NCI-H128 (cell line): ENCODE results near the gene IRAK3.

Source experiments
- DNase-seq: peaks from one replicate; lab custom pipeline; 2025; ENCODE audit not compliant: unreplicated experiment; lab: John Stamatoyannopoulos, UW

IRAK3 gene

DNA sequence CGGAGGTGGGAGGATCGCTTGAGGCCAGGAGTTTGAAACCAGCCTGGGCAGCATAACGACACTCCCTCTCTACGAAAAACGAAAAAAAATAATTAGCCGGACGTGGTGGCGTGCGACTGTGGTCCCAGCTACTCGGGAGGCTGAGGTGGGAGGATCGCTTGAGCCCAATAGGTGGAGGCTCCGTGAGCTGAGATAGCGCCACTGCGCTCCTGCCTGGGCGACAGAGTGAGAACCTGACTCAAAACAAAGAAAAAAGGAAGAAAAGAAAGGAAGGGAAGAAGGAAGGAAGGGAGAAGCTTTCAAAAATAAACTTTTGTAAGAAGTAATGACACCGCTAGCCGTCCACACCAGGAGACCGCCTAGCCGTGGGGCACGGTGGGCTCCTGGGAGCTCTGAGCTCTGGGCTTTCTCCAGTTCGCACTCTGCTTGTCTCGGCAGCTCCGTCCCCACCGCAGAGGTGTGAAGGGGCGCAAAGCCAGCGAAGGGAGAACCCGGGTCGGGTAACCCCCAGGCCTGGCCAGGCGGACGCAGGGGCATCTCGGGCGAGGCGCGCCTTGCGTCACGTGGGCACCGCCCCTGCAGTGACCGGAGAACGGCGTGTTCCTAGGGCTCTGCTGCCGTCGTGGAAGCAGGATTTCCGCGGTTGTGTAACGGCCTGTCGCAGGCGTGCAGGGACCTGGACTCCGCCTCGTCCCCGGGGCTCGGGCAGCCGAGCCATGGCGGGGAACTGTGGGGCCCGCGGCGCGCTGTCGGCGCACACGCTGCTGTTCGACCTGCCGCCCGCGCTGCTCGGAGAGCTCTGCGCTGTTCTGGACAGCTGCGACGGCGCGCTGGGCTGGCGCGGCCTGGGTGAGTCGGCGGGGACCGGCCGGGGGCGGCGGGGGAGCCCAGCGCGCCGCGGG, at the start of gene IRAK3:
TSS of gene IRAK3 (plus strand) at position 631 of the 902 bp plus-strand sequence. CDS start at position 717, 86 bp downstream.
- DNase-seq = no peak

GRCh38 chr12:66139328-66139727, 49.7 kb upstream of the IRAK3 start:
- DNase-seq = no peak

DNA sequence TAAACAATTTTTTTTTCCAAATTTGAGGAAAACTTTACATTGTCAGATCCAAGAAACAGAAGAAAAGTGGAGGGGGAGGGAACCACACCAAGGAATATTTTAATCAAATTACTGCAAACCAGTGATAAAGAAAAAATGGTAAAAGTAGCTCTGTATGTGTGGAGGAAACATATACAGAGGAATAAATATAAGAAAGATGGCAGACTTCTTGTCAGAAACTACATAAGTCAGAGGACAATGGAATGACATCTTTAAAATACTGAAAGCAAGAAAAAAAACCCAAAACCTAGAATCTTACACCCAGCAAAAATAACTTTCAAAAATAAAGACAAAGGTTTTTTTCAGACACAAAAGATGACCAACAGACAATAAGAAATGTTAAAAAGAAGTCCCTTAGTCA, 48.3 kb upstream of the IRAK3 start:
- no peak for DNase-seq

DNA sequence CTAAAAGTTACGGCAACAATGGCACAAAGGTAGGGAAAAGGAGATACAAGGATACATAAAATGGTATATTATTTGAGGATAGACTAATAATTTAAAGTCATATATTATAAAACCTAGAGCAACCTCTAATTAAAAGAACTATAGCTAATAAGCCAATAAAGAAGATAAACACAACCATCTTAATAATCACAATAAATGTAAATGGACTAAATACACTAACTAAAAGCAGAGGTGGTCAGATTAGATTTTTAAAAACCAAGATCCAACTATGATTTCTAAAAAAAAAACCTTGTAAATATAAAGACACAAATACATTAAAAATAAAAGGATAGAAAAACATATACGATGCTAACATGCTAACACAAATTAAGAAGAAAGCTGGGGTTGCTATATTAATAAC, 47.7 kb upstream of the IRAK3 start:
- no peak for DNase-seq

- DNase-seq = no peak
Measured at GRCh38 chr12:66142826-66143225, 46.2 kb upstream of the IRAK3 start.

DNA sequence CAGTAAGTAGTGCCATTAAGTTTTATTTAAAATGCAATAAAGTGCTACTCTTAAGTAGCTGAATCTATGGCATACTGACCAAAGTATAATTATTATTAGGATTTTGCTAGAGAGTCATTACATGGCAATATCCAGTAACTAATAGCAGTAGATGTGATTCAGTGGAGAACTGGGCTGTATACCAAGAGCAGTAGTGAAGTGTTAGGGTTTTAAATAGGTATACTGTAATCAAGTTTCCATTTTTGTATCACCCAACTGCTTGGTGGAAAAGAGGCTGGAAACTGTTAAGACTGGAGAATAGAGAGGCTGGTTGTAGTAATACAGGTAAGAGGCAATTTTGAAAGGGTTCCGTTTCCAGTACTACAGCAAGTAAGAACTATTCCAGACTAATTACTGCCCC, 45.1 kb upstream of the IRAK3 start:
- no peak for DNase-seq

GRCh38 chr12:66144791-66145754, 43.9 kb upstream of the IRAK3 start:
- DNase-seq = no peak

DNA sequence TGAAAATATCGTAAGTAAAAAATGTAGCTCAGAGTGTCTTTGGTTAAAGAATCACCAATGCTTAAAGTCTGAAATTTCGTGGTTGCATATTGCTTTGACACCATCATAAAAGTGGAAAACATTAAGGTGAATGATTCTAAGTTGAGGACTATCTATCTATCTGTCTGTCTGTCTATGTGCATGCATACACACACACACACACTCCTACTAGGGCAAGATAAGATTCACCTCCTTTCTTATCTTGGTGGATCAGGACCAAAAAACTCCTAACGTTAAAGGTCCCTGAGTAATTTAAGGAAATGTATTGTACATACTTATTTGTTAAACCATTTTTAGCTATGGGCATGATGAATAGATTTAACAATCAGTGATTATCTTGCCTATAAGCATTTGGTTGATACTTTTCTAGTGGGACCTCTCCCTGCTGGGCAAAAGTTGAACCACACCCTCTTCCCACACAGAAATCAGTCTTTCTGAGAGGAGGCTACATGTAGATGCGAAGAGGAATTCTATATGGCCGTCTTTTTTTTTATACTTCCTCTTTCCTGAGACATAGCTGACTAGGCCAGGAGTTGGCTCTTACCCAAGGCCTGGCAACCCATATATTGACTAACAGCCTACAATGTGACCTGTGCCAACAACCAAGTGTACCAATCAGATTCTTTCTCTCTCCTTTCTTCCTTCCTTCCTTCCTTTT, 39.2 kb upstream of the IRAK3 start:
- DNase-seq = no peak

DNA sequence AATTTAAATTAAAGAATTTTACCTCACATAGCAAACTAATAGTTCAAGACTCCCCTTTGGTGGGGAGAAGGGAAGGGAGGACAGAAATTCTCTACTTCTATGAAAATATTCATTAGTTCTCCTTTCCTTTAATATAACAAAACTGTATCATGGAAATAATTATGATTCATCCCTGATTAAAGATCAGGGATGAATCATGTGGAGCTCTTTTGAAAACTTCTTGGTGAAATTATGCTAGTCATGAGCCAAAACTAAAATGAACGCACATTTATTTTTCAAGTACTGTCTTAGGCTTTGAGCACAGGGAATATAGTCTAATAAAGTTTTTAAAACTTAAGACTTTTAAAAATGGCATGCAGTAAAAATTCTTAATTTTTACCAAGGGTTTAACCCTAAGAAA, 36.3 kb upstream of the IRAK3 start:
- DNase-seq = no peak

DNA sequence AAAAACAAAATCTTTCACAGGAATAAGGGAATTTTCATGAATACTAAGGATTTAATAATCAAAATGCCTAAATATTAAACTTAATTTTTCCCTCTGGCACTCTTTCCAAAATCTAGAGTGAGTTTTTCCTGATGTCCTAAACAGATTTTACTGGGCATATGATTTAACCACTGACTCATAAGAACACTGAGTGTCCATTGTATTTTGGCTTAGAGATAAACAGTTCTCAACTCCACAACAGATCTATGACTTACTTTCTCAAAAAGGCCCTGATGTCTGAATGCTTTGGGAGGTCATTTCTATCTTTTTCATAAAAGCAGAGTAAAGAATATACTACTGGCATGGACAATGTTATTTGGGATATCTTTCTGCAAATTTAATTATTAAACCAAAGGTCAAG, 34.2 kb upstream of the IRAK3 start:
- DNase-seq = no peak

DNA sequence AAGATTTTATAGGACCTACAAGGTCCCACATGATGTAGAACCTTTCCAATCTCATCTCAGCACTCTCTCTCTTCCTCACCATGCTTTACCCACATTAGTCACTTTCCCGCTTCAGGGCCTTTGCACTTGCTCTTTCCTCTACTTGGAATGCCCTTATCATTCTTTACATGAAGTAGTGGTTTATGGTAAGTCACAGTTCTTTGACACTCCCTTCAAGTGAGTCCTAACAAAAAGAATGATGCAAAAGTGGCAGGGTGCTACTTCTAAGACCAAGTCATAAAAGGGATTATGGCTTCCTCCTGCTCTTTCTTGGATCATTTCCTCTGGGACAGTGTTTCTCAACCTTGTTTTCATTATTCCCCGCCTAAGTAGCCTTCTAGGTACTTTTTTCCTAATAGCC, 32.4 kb upstream of the IRAK3 start:
- DNase-seq = no peak

GRCh38 chr12:66159123-66159522, 29.9 kb upstream of the IRAK3 start:
- no peak for DNase-seq

- no peak for DNase-seq
Measured at GRCh38 chr12:66160704-66161103, 28.3 kb upstream of the IRAK3 start.

DNA sequence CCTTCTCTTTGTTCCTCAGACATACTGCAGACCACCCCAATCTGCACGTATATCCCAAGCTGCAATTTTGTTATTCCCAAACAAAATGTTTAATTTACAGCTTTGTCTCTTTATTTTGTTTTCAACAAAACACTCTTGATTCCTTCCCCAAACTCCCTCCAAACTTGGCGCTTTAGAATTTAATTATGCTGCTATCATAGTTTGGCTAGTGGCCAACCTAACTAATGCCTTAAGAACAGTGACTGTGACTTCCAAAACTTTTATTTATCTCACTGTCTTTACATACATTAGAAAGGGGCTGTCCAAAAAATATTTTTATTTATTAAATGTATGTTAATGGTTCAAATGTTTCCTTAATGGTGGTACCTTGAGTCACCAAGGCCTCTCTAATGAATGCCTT, 26.3 kb upstream of the IRAK3 start:
- DNase-seq = no peak

- DNase-seq = no peak
Measured at GRCh38 chr12:66163289-66163688, 25.7 kb upstream of the IRAK3 start.

- no peak for DNase-seq
Measured at GRCh38 chr12:66164349-66164821, 24.6 kb upstream of the IRAK3 start.

GRCh38 chr12:66165141-66165540, 23.9 kb upstream of the IRAK3 start:
- no peak for DNase-seq

- no peak for DNase-seq
Measured at GRCh38 chr12:66166561-66166960, 22.5 kb upstream of the IRAK3 start.

DNA sequence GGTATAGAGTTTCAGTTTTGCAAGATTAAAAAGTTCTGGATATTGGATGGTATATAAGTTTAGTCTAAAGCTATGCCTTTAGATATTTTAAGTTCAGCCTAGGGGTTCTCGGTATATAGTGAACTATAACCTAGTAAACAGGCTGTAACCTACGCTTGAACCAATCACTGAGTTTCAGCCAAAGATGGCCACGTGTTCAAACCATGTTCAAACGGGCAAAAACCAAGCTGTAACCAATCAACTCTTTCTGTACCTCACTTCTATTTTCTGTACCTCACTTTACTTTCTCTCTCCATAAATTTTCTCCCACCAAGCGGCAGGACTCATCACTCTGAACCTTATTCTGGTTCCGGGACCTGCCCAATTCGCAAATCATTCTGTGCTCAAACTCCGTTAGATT, 20.6 kb upstream of the IRAK3 start:
- DNase-seq = no peak

DNA sequence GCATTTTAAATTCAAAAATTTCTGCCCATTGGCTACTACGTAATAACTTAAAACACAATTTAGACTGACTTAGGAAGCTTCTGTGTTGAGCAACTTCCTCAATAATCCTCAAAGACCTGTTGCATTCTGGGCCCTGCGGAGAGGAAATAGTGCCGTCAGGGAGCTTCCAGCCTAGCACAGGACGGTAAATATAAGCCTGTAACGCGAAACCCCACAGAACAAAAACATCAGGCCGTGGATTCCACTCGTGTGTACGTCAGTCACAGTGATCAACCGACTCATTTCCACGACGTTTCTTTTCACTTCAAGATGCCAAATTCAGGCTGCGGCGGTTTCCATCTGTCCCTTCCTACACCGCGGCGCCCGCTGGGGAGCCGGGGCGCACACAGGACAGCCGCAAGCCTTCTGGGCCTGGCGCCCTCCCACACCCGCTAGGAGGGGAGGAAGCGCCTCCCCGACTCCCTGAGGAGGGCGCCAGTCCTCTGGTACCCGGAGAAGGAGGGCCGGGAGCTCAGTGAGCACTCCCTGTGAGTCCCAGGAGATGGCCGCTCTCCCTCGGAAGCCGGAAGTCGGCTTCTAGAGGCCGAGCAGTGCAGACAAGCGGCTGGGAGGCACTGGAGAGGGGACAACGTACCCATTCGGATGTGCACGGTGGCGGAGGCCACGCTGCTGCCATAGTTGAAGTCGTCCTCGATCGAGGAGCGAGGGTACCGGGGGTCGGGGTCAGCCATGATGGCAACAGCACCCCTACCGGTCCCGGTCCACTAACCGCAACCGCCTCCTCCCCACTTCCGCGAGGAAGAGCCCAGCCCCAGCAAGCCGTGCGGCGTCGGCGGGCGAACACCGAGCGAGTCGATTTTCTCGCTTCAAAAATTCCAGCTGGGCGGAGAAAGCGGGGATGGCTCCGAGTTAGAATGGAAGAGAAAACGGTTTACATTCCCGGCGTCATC, 19.5 kb upstream of the IRAK3 start, which contains the start of gene TMBIM4:
TSS of gene TMBIM4 (minus strand) at position 776 of the 950 bp plus-strand sequence. CDS start at position 731, 45 bp downstream.
- peak; percentile 88 for DNase-seq
